GM10248 (cell line): ENCODE measurements around the gene LIPN.

Source experiments
- CTCF ChIA-PET: fragments of 300-600 bp; sonication (Branson Sonifier 250); formaldehyde crosslinking; extraction: SDS; loops from one replicate; lab custom pipeline; 2021; ENCODE audit warnings: antibody characterized with exemption; lab: Yijun Ruan, JAX
- POLR2A ChIA-PET: fragments of 350-650 bp; sonication (Branson Sonifier 250); formaldehyde crosslinking; extraction: SDS; loops from one replicate; lab custom pipeline; 2020; ENCODE audit warnings: antibody characterized with exemption; lab: Yijun Ruan, JAX
- DNase-seq: peaks from one replicate; pipeline ENCODE4 v3.0.0; 2012; ENCODE audit errors: extremely low spot score
- CTCF ChIP-seq: IDR thresholded peaks from 2 replicates; pipeline ENCODE4 v1.5.1; 2012; ENCODE audit warnings: mild to moderate bottlenecking, low read depth; ENCODE audit errors: extremely low read depth, missing control alignments, control extremely low read depth

LIPN gene

GRCh38 chr10:88826388-88826787 lies 66.6 kb downstream of the LIPN start:
- POLR2A ChIA-PET = no interaction called here
- no peak for TF ChIP-seq CTCF
- CTCF ChIA-PET = interaction anchor here (1.3 to 20.3 kb wide), 7 partner anchors 10 to 104 kb away, joined by 3 to 471 read pairs (median 4); no protein-coding TSS in a partner anchor
- DNase-seq = no peak

DNA sequence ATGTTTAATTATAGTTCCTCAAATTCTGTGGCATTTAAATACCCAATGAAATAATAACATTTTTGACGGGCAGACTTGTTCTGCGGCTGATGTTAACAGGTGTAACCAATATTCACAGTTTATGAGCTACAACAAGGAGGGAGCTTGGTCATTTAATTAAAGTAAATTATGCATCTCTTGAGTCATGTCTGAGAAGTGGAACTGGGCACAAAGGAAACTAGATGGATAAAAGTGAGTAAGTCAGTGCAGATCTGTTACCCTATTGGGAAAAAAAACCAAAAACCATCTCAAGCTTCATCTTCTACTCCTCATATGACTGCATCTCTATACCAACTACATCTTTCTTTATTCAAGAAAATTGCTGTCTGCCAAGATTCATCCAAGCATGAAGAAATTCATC lies 67.9 kb downstream of the LIPN start:
- POLR2A ChIA-PET = no interaction called here
- CTCF ChIA-PET = interaction anchor here (1.3 to 20.3 kb wide), 7 partner anchors 8 to 103 kb away, joined by 3 to 471 read pairs (median 4); no protein-coding TSS in a partner anchor
- no peak for DNase-seq
- TF ChIP-seq CTCF = no peak

DNA sequence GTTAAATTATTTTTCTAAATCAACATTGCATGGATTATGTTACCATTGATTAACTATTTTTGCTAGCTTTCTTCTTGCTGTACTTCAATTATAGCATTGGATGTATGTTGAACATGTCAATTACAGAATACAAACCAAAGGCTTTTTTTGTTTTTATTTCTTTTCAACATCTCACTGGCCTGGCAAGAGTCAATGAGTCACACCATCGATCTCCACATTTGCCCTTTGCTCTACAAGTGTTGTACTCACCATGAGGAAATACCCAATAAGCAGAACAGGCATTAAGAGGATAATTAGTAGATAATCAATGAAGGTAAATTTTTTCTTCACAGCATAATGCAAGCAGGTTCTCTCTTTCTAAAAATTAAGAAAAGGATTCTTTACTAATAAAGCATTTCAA lies 68.5 kb downstream of the LIPN start:
- CTCF ChIA-PET = interaction anchor here (1.3 to 20.3 kb wide), 5 partner anchors 8 to 103 kb away, joined by 3 to 471 read pairs (median 9); no protein-coding TSS in a partner anchor
- TF ChIP-seq CTCF = no peak
- no peak for DNase-seq
- POLR2A ChIA-PET = no interaction called here
